AG04449 (cell line): Measurements from ENCODE around the gene MYO1A.

Source experiments
- CTCF ChIA-PET: fragments of 350-600 bp; formaldehyde crosslinking; extraction: SDS; loops from one replicate; lab custom pipeline; 2021; ENCODE audit warnings: antibody characterized with exemption; lab: Yijun Ruan, JAX
- POLR2A ChIA-PET: fragments of 400-600, 350-600 bp; formaldehyde crosslinking; extraction: SDS; loops from one replicate; lab custom pipeline; 2020; ENCODE audit warnings: antibody characterized with exemption, inconsistent platforms; lab: Yijun Ruan, JAX
- DNase-seq: peaks from one replicate; pipeline ENCODE4 v3.0.0-alpha.2; 2010; ENCODE audit warnings: low read depth, low spot score
- H3K4me3 ChIP-seq: 2 replicates; pipeline ENCODE4 v1.5.1; 2011; ENCODE audit warnings: low read depth, mild to moderate bottlenecking, control low read depth, low read length
- CTCF ChIP-seq: IDR thresholded peaks from one replicate; pipeline ENCODE4 v1.5.1; 2011; ENCODE audit warnings: mild to moderate bottlenecking, moderate library complexity, low read length, control low read depth, inconsistent platforms; ENCODE audit not compliant: insufficient read depth; ENCODE audit errors: missing control alignments

The MYO1A gene

GRCh38 chr12:57039016-57039798, 10.7 kb downstream of the MYO1A start:
- ChIA-PET POLR2A (no interaction called here), CTCF (interaction anchor here (1.1 to 1.6 kb wide), 3 partner anchors 22 to 34 kb away, joined by 3 read pairs; no protein-coding TSS in a partner anchor)
- no peak for DNase-seq
- no peak for TF ChIP-seq CTCF
- no peak overlapping the region for H3K4me3 ChIP-seq

GRCh38 chr12:57037264-57037663, 12.7 kb downstream of the MYO1A start:
- ChIA-PET CTCF (interaction anchor here (1.0 to 2.4 kb wide), 4 partner anchors 18 to 30 kb away, joined by 3 to 5 read pairs (median 3); partner anchors contain the start of gene ZBTB39), POLR2A (interaction anchor here (0.8 kb wide), 1 partner anchor 10 kb away, joined by 3 read pairs; no protein-coding TSS in a partner anchor)
- no peak for DNase-seq
- no peak for TF ChIP-seq CTCF
- H3K4me3 ChIP-seq, result no peak overlapping the region

- no peak overlapping the region for H3K4me3 ChIP-seq
- CTCF ChIA-PET, result interaction anchor here (1.1 to 2.8 kb wide), 4 partner anchors 8 to 27 kb away, joined by 3 to 9 read pairs (median 5); no protein-coding TSS in a partner anchor
- DNase-seq, result no peak
- POLR2A ChIA-PET, result no interaction called here
- no peak for TF ChIP-seq CTCF
These were observed 16.5 kb downstream of the MYO1A start for GRCh38 chr12:57033431-57033830.

GRCh38 chr12:57031789-57032188, 18.1 kb downstream of the MYO1A start:
- ChIA-PET CTCF (interaction anchor here (0.9 to 2.6 kb wide), 6 partner anchors 10 to 44 kb away, joined by 3 to 10 read pairs (median 4); partner anchors contain the start of gene TAC3), POLR2A (interaction anchor here (0.5 kb wide), 1 partner anchor 329 kb away, joined by 3 read pairs; no protein-coding TSS in a partner anchor)
- no peak overlapping the region for H3K4me3 ChIP-seq
- no peak for TF ChIP-seq CTCF
- DNase-seq, result no peak

GRCh38 chr12:57031138-57031725, 18.7 kb downstream of the MYO1A start:
- no peak for TF ChIP-seq CTCF
- ChIA-PET POLR2A (interaction anchor here (0.5 kb wide), 1 partner anchor 330 kb away, joined by 3 read pairs; no protein-coding TSS in a partner anchor), CTCF (interaction anchor here (0.9 to 2.6 kb wide), 5 partner anchors 9 to 44 kb away, joined by 3 to 10 read pairs (median 3); no protein-coding TSS in a partner anchor)
- no peak overlapping the region for H3K4me3 ChIP-seq
- DNase-seq, result no peak
